ENCODE measurements around the gene IFITM1. TPM values are rescaled to one million over a fixed set of nuclear protein-coding genes. Genes with fewer than 3 reads are reported as not detected.
"Not testable (repeated sequence)": the region's sequence is repeated elsewhere in the genome, so short reads cannot be mapped to it uniquely, and the experiment has no call there.

Gene IFITM1
- total and polyA plus RNA-seq, 9 donors = 19.8 to 33.3 (median 24.6) TPM

GRCh38 chr11:335779-336658, 22.2 kb downstream of the IFITM1 start:
- H3K9me3 ChIP-seq (replicated peaks; ENCODE audit: control insufficient read depth, low read depth, low read length) = peaks cover 4% of the 10 kb centered on the region
- DNase-seq = peak; percentile 92
- H3K27me3 ChIP-seq (ENCODE audit: control insufficient read depth, insufficient read depth, low read length) = no peaks in the 10 kb centered on the region
- no peaks in the 10 kb centered on the region for H3K36me3 ChIP-seq (ENCODE audit: control insufficient read depth, insufficient read depth, low read length)
- peaks cover 45% of the 10 kb centered on the region for H3K4me1 ChIP-seq (ENCODE audit: control insufficient read depth, insufficient read depth, low read length)
- H3K4me3 ChIP-seq (ENCODE audit: low read length) = no peak overlapping the region
- peak overlapping the region; percentile 97 for H3K27ac ChIP-seq (ENCODE audit: low read length)
- WGBS (ENCODE audit: insufficient coverage) = 22% methylated on average over 3 of the region's 15 CpGs

- WGBS (ENCODE audit: insufficient coverage) = 67% methylated on average over 3 of the region's 4 CpGs
- Histone ChIP-seq H3K4me3 (ENCODE audit: low read length) (no peak overlapping the region), H3K27ac (ENCODE audit: low read length) (peak overlapping the region; percentile 97), H3K4me1 (ENCODE audit: control insufficient read depth, insufficient read depth, low read length) (peaks cover 38% of the 10 kb centered on the region), H3K9me3 (replicated peaks; ENCODE audit: control insufficient read depth, low read depth, low read length) (peaks cover 4% of the 10 kb centered on the region), H3K36me3 (ENCODE audit: control insufficient read depth, insufficient read depth, low read length) (no peaks in the 10 kb centered on the region), H3K27me3 (ENCODE audit: control insufficient read depth, insufficient read depth, low read length) (no peaks in the 10 kb centered on the region)
- DNase-seq = peak; percentile 58
These were observed 22.9 kb downstream of the IFITM1 start for GRCh38 chr11:336659-337198.

GRCh38 chr11:337711-338110, 23.9 kb downstream of the IFITM1 start:
- Histone ChIP-seq H3K4me1 (ENCODE audit: control insufficient read depth, insufficient read depth, low read length) (peaks cover 37% of the 10 kb centered on the region), H3K27me3 (ENCODE audit: control insufficient read depth, insufficient read depth, low read length) (no peaks in the 10 kb centered on the region), H3K27ac (ENCODE audit: low read length) (peak overlapping the region; percentile 97), H3K36me3 (ENCODE audit: control insufficient read depth, insufficient read depth, low read length) (no peaks in the 10 kb centered on the region), H3K4me3 (ENCODE audit: low read length) (no peak overlapping the region), H3K9me3 (replicated peaks; ENCODE audit: control insufficient read depth, low read depth, low read length) (peaks cover 4% of the 10 kb centered on the region)
- no peak for DNase-seq
- 86% methylated on average over 1 of the region's 6 CpGs for WGBS (ENCODE audit: insufficient coverage)

DNA sequence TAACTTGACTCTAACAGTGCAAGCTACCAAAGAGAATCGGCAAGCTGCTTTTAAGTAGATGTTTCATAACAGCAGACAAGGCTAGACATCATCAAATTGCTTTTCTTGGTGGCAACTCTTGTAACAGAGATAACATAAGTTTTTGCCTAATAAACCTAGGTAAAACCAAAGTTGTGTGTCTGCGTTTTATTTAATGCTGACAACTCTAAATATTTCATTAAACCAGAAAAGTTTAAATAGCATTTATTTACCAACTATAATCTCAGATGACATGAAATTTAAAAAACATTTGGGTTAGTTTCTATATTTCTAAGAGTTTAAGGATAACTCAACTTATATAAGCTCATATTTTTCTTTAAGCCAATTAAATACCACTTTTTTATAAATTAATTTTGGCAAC, 26.1 kb downstream of the IFITM1 start:
- Histone ChIP-seq H3K27ac (ENCODE audit: low read length) (no peak overlapping the region), H3K36me3 (ENCODE audit: control insufficient read depth, insufficient read depth, low read length) (no peaks in the 10 kb centered on the region), H3K9me3 (replicated peaks; ENCODE audit: control insufficient read depth, low read depth, low read length) (no peaks in the 10 kb centered on the region), H3K4me3 (ENCODE audit: low read length) (no peak overlapping the region), H3K4me1 (ENCODE audit: control insufficient read depth, insufficient read depth, low read length) (peaks cover 24% of the 10 kb centered on the region), H3K27me3 (ENCODE audit: control insufficient read depth, insufficient read depth, low read length) (no peaks in the 10 kb centered on the region)
- DNase-seq = no peak
- no CpG with 5 or more reads among the region's 2 CpGs for WGBS (ENCODE audit: insufficient coverage)

- Histone ChIP-seq H3K9me3 (replicated peaks; ENCODE audit: control insufficient read depth, low read depth, low read length) (no peaks in the 10 kb centered on the region), H3K4me3 (ENCODE audit: low read length) (no peak overlapping the region), H3K36me3 (ENCODE audit: control insufficient read depth, insufficient read depth, low read length) (no peaks in the 10 kb centered on the region), H3K4me1 (ENCODE audit: control insufficient read depth, insufficient read depth, low read length) (peaks cover 16% of the 10 kb centered on the region), H3K27ac (ENCODE audit: low read length) (no peak overlapping the region), H3K27me3 (ENCODE audit: control insufficient read depth, insufficient read depth, low read length) (no peaks in the 10 kb centered on the region)
- WGBS (ENCODE audit: insufficient coverage) = 60% methylated on average over 2 of the region's 5 CpGs
- DNase-seq = no peak
These were observed 27.0 kb downstream of the IFITM1 start for GRCh38 chr11:340539-341512.

DNA sequence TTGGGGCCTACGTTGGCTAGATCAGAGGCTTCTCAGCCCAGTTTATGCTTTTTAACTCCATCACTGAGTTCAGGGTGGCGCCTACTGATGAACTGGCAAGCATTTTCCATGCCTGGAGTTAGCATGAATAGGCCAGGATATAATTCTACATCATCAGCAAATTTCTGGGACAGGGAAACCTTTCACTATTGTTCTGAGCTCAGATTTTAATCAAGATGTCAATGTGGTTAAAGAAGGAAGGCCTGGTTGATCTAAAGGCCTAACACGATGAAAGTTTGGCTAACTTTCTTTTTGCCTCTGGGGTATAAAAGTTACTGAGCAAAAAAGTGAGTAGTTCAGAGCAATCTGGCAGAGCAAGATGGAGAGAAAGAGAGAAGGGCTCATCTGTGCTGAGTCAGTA, 28.5 kb downstream of the IFITM1 start:
- 37% methylated on average over 2 of the region's 3 CpGs for WGBS (ENCODE audit: insufficient coverage)
- Histone ChIP-seq H3K27ac (ENCODE audit: low read length) (no peak overlapping the region), H3K36me3 (ENCODE audit: control insufficient read depth, insufficient read depth, low read length) (no peaks in the 10 kb centered on the region), H3K4me1 (ENCODE audit: control insufficient read depth, insufficient read depth, low read length) (peaks cover 5% of the 10 kb centered on the region), H3K27me3 (ENCODE audit: control insufficient read depth, insufficient read depth, low read length) (no peaks in the 10 kb centered on the region), H3K4me3 (ENCODE audit: low read length) (no peak overlapping the region), H3K9me3 (replicated peaks; ENCODE audit: control insufficient read depth, low read depth, low read length) (no peaks in the 10 kb centered on the region)
- no peak for DNase-seq

- Histone ChIP-seq H3K9me3 (replicated peaks; ENCODE audit: control insufficient read depth, low read depth, low read length) (no peaks in the 10 kb centered on the region), H3K27me3 (ENCODE audit: control insufficient read depth, insufficient read depth, low read length) (no peaks in the 10 kb centered on the region), H3K27ac (ENCODE audit: low read length) (no peak overlapping the region), H3K4me1 (ENCODE audit: control insufficient read depth, insufficient read depth, low read length) (no peaks in the 10 kb centered on the region), H3K36me3 (ENCODE audit: control insufficient read depth, insufficient read depth, low read length) (no peaks in the 10 kb centered on the region), H3K4me3 (ENCODE audit: low read length) (no peak overlapping the region)
- WGBS (ENCODE audit: insufficient coverage) = 88% methylated on average over 5 of the region's 11 CpGs
- no peak for DNase-seq
These were observed 31.2 kb downstream of the IFITM1 start for GRCh38 chr11:344836-345578.

- Histone ChIP-seq H3K4me1 (ENCODE audit: control insufficient read depth, insufficient read depth, low read length) (peaks cover 12% of the 10 kb centered on the region), H3K9me3 (replicated peaks; ENCODE audit: control insufficient read depth, low read depth, low read length) (no peaks in the 10 kb centered on the region), H3K4me3 (ENCODE audit: low read length) (no peak overlapping the region), H3K27me3 (ENCODE audit: control insufficient read depth, insufficient read depth, low read length) (no peaks in the 10 kb centered on the region), H3K27ac (ENCODE audit: low read length) (no peak overlapping the region), H3K36me3 (ENCODE audit: control insufficient read depth, insufficient read depth, low read length) (no peaks in the 10 kb centered on the region)
- WGBS (ENCODE audit: insufficient coverage) = 60% methylated on average over 1 of the region's 3 CpGs
- DNase-seq = no peak
These were observed 32.7 kb downstream of the IFITM1 start for GRCh38 chr11:346529-346928.

GRCh38 chr11:349270-349954, 35.6 kb downstream of the IFITM1 start:
- peaks cover 36% of the 10 kb centered on the region for H3K4me1 ChIP-seq (ENCODE audit: control insufficient read depth, insufficient read depth, low read length)
- H3K27me3 ChIP-seq (ENCODE audit: control insufficient read depth, insufficient read depth, low read length); H3K27ac ChIP-seq (ENCODE audit: low read length); H3K36me3 ChIP-seq (ENCODE audit: control insufficient read depth, insufficient read depth, low read length); DNase-seq; H3K4me3 ChIP-seq (ENCODE audit: low read length); H3K9me3 ChIP-seq (replicated peaks; ENCODE audit: control insufficient read depth, low read depth, low read length): not testable (repeated sequence)
- 75% methylated on average over 2 of the region's 8 CpGs for WGBS (ENCODE audit: insufficient coverage)

All from muscle of leg (tissue), 11 donors.